HG02610 (cell line): ENCODE data around the gene MGST2.

Source experiments
- ATAC-seq: cut with Tn5 transposase; IDR thresholded peaks from one replicate; pipeline ENCODE4 v1.9.1; 2021; ENCODE audit warnings: mild to moderate bottlenecking, moderate library complexity; ENCODE audit not compliant: unreplicated experiment

MGST2 gene

DNA sequence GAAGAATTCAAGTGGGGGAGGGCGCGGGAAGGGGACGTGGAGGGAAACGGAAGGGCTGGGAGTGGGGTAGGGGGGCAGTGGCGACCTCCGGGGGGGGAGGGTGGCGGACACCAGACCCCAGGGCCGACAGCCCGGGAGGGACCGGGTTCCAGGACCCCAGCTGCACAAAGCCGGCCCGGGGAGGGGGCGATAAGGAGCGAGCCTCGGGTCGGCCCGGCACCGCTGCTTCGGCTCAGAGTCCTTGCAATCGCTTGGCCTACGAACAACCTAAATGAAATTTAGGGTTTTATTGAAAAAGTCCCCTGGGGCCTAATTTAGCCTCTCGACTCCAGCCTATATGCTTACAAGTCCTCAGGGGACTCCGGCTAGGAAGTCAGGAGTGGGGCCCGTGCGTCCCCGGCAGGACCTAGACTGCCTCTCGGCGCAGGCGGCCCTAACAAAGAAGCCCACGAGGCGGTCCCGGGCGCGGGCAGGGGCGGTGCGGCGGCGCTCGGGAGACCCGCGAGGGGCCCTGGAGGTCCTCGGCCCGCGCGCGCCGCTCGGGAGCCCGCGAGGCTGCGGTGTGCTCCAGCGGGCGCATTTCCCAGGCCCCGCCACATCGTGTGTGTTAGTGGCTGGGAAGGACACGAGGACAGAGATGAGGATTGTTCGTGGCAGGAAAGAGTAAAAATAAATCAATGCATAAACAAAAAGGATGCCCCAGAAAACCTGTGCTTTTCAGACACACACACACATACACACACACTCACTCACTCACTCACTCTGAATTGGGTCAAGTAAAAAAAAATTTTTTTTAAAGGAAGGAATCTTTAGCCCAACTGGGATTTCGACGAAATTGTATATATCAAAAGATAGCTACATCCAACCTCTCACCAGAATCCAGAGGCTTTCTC is 70.0 kb downstream of the MGST2 start:
- no peak for ATAC-seq

DNA sequence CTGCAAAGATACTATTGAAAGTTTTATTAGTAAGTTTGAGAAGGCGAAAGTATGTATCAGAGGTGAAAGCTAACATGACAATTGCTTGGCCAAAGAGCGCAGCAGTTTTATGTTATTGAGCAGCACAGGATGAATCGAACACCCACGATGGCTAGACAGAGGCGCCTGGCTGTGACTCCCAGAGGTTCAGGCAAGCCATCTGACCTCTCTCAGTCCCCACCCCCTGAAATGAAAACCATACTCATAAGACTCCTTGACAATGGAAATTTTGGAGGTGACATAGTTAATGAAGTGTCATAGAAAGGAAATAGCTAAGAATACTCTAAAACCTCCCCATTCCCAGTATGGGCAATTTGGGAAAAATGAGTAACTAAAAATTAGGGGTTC is 70.6 kb downstream of the MGST2 start:
- no peak for ATAC-seq

DNA sequence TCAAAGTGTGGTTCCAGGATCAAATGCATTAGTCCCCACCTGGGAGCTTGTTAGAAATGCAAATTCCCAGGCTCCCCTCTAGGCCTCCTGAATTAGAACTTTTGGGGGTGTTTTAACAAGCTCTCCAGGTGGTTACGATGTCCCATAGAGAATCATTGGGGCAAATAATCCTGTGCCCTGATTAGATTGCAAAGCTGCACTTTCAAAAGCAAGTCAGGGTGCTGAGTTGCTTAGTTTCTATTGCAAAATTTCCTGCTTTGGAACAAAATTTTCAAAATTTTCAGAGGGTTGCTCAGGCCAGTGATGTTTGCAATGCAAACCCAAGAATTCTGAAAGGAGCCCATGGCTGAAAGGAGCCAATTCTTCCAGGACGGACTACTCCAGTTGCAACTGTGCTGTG is 71.0 kb downstream of the MGST2 start:
- ATAC-seq = no peak

DNA sequence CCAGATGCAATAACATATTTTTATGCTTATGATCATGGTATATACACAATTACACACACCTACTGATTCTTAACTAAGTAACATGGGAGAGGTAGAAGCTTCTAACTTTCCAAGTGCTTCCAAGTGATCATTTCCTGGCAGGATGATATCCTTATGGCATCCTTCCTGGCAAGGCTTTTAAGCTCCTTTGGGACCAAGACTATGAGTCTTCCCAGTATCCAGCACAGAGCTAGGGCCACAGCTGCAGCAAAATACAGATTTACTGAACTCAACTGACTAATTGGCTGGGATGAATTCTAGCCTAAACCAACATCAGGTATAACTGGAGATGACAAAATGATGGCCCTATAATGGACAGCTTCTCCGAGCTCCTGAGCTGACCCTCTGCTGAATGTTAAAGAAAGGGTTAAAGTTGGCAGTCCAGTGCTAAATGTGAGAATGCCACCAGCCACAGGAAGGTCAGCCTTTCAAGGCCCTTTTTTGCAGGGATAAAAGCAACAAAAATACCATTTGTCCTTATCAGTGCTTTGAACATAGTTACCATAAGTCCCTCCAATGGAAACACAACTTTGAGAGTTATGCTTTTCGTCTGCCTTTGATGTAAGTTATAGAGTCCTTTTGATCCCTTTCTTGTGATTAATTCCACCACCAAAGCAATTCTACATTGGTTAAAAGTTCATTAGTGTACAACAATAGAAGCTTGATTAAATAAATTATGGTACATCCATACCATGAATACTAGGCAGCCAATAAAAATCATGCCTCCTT is 73.4 kb downstream of the MGST2 start:
- no peak for ATAC-seq

DNA sequence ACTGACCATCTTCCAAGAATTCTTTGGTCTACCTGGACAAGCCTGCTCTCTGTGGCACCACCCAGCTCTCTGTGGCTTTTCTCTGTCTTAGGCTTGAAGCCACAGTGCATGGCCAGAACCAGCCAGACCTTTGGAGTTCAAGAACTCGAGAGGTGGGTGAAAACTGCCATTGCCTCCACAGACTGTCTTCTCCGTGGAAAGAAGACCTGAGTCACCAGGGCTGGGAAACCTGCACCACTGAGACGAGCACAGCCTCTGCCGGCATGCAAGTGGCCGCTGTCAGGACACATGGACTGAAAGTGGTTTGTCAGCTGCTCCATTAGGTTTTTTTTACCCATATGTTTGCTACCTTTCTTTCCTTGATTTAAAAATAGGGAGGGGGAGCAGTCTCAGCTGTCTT is 74.5 kb downstream of the MGST2 start:
- ATAC-seq = no peak

DNA sequence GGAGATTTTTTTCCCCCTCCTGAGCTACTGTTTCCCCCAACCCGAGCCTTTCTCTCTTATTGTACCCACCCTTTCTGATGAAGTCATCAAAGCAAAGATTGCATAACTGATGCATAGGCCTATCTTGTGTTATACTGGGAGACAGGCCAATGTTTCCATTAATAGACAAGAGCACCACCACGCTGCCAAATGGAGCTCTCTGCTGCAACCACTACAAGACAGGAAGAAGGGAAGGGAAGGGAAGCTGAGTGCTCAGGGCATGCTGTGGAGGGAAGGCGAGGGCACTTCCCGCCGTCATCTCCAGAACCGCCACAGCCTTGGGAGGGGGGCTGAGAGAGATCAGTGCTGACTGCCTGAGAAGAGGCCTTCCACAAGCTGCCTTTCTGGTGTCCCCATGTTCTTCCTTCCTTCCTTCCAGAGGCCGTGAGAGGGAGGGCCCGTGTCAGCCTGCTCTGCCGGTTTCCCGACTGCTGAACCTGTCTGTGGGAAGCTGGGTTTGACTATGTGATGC is 75.0 kb downstream of the MGST2 start:
- ATAC-seq = no peak

DNA sequence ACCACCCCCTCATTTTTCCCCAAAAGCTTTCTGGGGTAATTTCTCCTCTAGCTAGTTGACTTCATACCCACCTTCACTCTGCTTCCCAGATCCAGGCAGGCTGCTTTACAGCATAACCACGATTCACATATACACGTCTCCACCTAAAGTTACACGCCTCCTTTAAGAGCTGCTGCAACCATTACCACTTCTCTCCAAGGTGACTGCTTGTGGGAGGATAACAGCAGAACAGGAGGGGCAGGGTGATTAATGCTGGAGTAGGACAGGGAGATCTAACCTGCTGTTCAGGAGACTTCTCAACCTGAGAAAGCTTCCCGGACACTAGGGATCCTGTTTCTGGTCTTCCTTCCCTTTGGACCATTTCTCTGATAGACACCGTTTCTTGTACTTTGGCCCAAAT is 77.4 kb downstream of the MGST2 start:
- no peak for ATAC-seq

DNA sequence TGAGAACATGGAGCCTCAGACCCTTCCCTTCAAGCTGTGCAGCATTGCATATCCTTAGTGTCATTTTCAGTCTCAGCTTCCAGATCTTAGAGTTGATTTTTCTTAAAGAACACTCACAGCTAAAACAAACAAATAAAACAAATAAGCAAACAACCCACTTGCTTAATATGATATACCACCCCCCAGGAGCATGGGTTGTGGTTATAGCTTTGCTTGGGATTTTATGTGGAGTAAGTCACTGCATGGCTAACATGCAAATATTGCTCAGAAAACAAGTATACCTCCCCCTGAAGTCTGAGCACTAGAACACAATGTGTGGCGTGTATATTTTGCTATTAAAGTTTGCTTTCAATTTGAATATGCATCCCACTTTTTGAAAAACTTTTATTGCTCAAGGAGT is 78.6 kb downstream of the MGST2 start:
- no peak for ATAC-seq

DNA sequence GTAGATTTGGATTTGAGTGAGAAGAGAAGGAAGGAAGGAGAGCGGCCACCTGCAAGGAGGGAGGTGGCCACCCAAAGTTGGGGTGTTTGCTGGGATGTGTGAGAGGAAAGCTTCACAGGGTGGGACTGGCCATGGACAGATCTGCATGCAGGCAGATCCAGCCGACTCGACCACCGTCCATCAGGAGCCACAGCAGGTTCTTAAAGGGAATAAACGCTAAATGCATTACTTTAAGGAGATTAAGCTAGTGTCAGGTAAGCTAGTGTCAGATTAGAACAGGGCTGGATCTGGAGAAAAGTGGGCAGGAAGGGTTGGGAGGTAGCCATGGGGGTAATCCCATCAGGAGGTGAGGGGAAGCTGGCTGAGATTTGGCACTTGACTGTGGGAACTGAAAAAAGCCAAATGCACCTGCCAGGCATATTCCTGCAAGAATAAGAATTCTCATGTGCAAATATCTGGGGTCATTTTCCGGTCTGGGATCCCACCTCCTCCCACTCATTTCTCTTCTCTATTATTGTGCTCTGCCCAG is 79.6 kb downstream of the MGST2 start:
- ATAC-seq = no peak

DNA sequence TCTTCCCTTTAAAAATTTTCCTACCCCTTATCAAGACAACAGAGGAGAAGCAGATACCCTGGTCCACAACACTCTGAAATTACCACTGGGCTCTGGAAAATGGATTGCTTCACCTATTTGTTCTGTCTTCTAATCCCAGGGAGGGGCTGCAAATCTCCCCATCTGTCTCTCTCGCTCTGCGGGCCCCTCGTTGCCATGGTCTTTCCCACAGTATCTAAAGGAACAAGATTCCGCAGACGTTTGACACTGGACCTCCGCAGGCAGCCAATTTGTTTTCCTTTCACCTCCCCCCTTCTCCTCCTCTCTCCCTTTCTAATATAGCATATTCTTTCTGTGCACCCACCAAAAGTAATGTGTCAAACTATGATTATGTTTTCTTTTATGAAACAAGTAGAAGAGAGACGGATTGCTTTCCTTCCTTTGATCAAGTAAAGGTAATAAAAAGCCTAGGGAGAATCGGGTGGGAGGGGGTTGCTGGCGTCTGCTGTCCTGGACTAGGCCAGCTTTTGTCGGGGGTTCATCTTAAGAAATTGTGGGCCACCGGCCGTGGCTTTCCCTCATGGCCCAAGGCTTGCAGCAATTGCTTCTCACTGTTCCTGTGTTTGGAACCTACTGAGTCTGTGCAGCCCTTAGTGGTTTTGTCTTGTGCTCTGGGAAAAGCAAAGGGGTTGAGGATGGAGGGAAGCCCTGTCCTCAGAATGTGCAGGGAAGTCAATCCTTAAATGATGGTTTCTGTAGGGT is 81.0 kb downstream of the MGST2 start:
- no peak for ATAC-seq

DNA sequence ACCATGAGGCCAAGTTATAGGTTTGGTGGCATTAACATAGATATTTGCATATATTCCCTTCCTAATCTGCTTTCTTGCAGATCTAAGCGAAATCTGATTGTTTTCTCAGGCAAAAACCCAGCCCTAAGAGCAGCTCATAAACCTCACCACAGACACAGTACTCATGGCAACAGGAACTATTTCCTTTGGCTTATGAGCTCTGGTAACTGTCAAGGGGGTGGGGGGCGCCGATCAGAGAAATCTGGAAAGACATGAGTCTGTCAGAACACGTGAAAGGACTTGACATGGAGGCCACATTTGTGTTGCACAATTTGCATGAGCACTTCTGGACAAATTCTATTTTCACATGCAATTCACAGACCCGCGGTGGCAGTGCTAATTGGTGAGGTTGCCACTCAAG is 83.7 kb downstream of the MGST2 start:
- no peak for ATAC-seq

DNA sequence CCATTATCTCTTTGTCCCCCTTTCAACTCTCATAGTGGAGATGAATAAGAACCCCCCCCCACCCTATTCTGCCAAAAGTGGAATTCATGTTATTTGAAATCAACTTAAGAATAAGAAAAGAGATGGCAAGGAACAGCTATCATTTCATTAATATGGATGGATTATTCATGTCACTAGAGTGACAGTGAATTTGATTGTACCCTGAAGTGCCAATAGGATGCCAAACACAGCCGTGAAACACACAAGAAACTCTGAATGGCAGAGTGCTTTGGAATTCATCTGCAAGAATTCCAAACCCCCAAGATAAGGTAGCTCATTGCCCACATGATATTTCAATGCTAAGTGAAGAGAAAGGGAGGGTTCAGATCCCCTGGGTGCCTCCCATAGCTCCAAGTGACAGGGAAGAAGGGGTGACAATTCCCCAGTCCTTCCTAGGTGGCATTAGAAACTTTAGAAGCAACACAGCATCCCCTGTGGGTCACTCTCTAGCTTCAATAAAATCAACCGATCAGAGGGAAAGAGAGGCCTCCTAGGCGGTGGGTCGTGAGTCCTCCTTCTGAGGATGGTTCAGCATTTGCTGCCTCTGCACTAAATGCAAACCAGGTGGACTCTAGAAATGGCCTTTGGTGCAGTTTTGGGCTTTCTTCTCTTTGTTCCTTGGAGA is 84.3 kb downstream of the MGST2 start:
- ATAC-seq = no peak

DNA sequence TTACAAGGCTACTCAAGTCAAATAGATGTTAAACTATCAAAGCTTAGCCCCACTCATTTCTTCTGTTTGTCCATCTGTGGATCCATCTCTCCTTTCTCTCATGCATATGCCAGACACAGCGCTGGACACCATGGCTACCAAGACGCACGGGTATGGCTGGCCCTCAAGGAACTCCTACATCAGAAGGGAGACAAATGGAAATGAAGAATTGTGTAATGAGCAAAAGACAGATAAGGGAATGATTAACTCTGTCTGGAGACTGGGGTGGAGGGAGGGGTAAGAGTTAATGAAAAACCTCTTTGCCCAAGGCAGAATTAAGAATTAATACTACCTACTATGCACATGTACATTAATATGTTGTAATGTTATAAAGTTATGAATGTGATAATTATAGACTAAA is 88.1 kb downstream of the MGST2 start:
- ATAC-seq = no peak
